Gastroesophageal sphincter (tissue), 3 donors: Measurements from ENCODE around the gene MLXIP.

Experiments used
- EP300 ChIP-seq: sonication (generic); formaldehyde crosslinking; IDR thresholded peaks from one replicate; pipeline ENCODE4 v1.6.1; 2017; ENCODE audit warnings: antibody characterized with exemption, mild to moderate bottlenecking
- POLR2A ChIP-seq, 2 donors: fragments of 450-650 bp; IDR thresholded peaks; one replicate each; pipeline ENCODE4 v1.6.1; 2017; ENCODE audit warnings: antibody characterized with exemption in 2 of 2, mild to moderate bottlenecking in 2 of 2, moderate library complexity in 1 of 2
- POLR2AphosphoS5 ChIP-seq: sonication (generic); formaldehyde crosslinking; IDR thresholded peaks from one replicate; pipeline ENCODE4 v1.6.1; 2017; ENCODE audit warnings: antibody characterized with exemption
- TF ChIP-seq, protein P1 (sequence below), 4 experiments: fragments of 200-600 bp in 2 of 4; fragments of 450-650 bp in 2 of 4; sonication (generic) in 1 of 4; IDR thresholded peaks; one replicate each; pipeline ENCODE4 v1.5.1; 2017 to 2019; ENCODE audit warnings: antibody characterized with exemption in 4 of 4, mild to moderate bottlenecking in 2 of 4, moderate library complexity in 2 of 4

DNA sequence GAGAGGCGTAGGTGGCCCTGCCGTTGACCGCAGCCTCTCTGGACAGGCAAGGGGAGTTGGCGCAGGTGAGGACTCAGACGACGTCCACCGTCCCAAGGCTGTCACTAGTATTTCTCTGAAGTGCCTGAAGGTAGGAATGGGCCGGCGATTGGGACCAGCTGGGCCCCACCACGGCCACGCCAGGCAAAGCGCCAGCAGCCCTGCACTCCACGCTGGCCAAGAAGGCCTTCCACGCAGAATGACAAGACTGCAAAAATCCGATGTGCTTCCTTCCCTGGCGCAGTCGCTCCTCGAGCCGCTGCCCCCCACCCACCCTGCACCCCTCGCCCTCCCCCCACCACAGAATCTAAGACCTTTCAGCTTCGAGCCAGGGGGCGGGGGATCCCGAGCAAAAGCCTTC, 17.3 kb upstream of the MLXIP start:
- TF ChIP-seq EP300 = no peak
- TF ChIP-seq, protein P1, sequence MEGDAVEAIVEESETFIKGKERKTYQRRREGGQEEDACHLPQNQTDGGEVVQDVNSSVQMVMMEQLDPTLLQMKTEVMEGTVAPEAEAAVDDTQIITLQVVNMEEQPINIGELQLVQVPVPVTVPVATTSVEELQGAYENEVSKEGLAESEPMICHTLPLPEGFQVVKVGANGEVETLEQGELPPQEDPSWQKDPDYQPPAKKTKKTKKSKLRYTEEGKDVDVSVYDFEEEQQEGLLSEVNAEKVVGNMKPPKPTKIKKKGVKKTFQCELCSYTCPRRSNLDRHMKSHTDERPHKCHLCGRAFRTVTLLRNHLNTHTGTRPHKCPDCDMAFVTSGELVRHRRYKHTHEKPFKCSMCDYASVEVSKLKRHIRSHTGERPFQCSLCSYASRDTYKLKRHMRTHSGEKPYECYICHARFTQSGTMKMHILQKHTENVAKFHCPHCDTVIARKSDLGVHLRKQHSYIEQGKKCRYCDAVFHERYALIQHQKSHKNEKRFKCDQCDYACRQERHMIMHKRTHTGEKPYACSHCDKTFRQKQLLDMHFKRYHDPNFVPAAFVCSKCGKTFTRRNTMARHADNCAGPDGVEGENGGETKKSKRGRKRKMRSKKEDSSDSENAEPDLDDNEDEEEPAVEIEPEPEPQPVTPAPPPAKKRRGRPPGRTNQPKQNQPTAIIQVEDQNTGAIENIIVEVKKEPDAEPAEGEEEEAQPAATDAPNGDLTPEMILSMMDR (IDR thresholded peaks at IDR 0.05) = no peak
- no peak for TF ChIP-seq POLR2A (IDR thresholded peaks at IDR 0.05)
- no peak for TF ChIP-seq POLR2AphosphoS5
